Ishikawa (cell line): ENCODE measurements around the gene RRM2.

Source experiments
- CEBPB ChIP-seq: IDR thresholded peaks from 2 replicates; pipeline ENCODE4 v1.6.1; 2012
- CREB1 ChIP-seq: IDR thresholded peaks from 2 replicates; pipeline ENCODE4 v1.6.1; 2012; ENCODE audit warnings: low read depth
- EGR1 ChIP-seq: IDR thresholded peaks from 2 replicates; pipeline ENCODE4 v1.6.1; 2012
- EP300 ChIP-seq: IDR thresholded peaks from 2 replicates; pipeline ENCODE4 v1.6.1; 2012; ENCODE audit warnings: borderline replicate concordance
- FOXM1 ChIP-seq: IDR thresholded peaks from 2 replicates; pipeline ENCODE4 v1.6.1; 2012; ENCODE audit warnings: low read depth, borderline replicate concordance
- MAX ChIP-seq: IDR thresholded peaks from 2 replicates; pipeline ENCODE4 v1.6.1; 2012
- NFIC ChIP-seq: IDR thresholded peaks from 2 replicates; pipeline ENCODE4 v1.6.1; 2012
- RAD21 ChIP-seq: IDR thresholded peaks from 2 replicates; pipeline ENCODE4 v1.6.1; 2012; ENCODE audit warnings: low read depth
- REST ChIP-seq: IDR thresholded peaks from 2 replicates; pipeline ENCODE4 v1.6.1; 2012; ENCODE audit warnings: low read depth, mild to moderate bottlenecking
- TAF1 ChIP-seq: IDR thresholded peaks from 2 replicates; pipeline ENCODE4 v1.6.1; 2012; ENCODE audit warnings: low read depth, mild to moderate bottlenecking
- TCF12 ChIP-seq: IDR thresholded peaks from 2 replicates; pipeline ENCODE4 v1.6.1; 2012; ENCODE audit warnings: low read depth
- TEAD4 ChIP-seq: IDR thresholded peaks from 2 replicates; pipeline ENCODE4 v1.6.1; 2012
- USF1 ChIP-seq: IDR thresholded peaks from 2 replicates; pipeline ENCODE4 v1.6.1; 2012
- YY1 ChIP-seq: IDR thresholded peaks from 2 replicates; pipeline ENCODE4 v1.6.1; 2012; ENCODE audit warnings: low read depth
- ZBTB7A ChIP-seq: IDR thresholded peaks from 2 replicates; pipeline ENCODE4 v1.6.1; 2012; ENCODE audit warnings: low read depth

The RRM2 gene

GRCh38 chr2:10097352-10098148, 25.0 kb upstream of the RRM2 start:
- TF ChIP-seq MAX (0 out of 2 replicates have a peak, but pooled peaks have one; percentile 58), REST (no peak), ZBTB7A (no peak), USF1 (0 out of 2 replicates have a peak, but pooled peaks have one; percentile 7), EGR1 (no peak), TEAD4 (peak; percentile 36), CEBPB (0 out of 2 replicates have a peak, but pooled peaks have one; percentile 43), FOXM1 (no peak), NFIC (no peak), TCF12 (peak; percentile 75), RAD21 (peak; percentile 88), TAF1 (no peak), YY1 (no peak), CREB1 (no peak), EP300 (peak; percentile 15; the same call in 1 of the 2 replicates)

- TF ChIP-seq TCF12 (no peak), TAF1 (no peak), NFIC (no peak)
These were observed 21.0 kb upstream of the RRM2 start for GRCh38 chr2:10101491-10101890.

- no peak for TF ChIP-seq NFIC
- no peak for TF ChIP-seq CEBPB
- no peak for TF ChIP-seq CREB1
- no peak for TF ChIP-seq TAF1
- no peak for TF ChIP-seq ZBTB7A
- TF ChIP-seq RAD21, result no peak
- TF ChIP-seq EGR1, result no peak
These were observed 19.4 kb upstream of the RRM2 start for GRCh38 chr2:10103179-10103578.

GRCh38 chr2:10109311-10109710, 13.2 kb upstream of the RRM2 start:
- TF ChIP-seq MAX, result no peak
- TF ChIP-seq YY1, result no peak
- TF ChIP-seq TCF12, result no peak
- no peak for TF ChIP-seq TEAD4
- TF ChIP-seq EGR1, result no peak
- no peak for TF ChIP-seq USF1
- TF ChIP-seq ZBTB7A, result no peak
- TF ChIP-seq TAF1, result no peak
- no peak for TF ChIP-seq RAD21
- no peak for TF ChIP-seq FOXM1

GRCh38 chr2:10119027-10119325, 3.6 kb upstream of the RRM2 start:
- TF ChIP-seq TAF1, result no peak
- no peak for TF ChIP-seq MAX
- TF ChIP-seq REST, result no peak
- TF ChIP-seq RAD21, result no peak
- no peak for TF ChIP-seq TCF12
- no peak for TF ChIP-seq CREB1
- TF ChIP-seq ZBTB7A, result no peak

- TF ChIP-seq EP300 (no peak), RAD21 (no peak), NFIC (no peak), MAX (no peak), TAF1 (no peak), REST (no peak), CREB1 (no peak), TCF12 (no peak), CEBPB (no peak), TEAD4 (no peak), FOXM1 (no peak), YY1 (no peak), ZBTB7A (no peak), EGR1 (no peak), USF1 (no peak)
These were observed 2.9 kb upstream of the RRM2 start for GRCh38 chr2:10119601-10120157.
